Stomach (tissue), 9 donors: Measurements from ENCODE around the gene OTOG. TPM values are rescaled to one million over a fixed set of nuclear protein-coding genes. Genes with fewer than 3 reads are reported as not detected.

Source experiments
- DNase-seq, 2 donors: peaks; one replicate each; pipeline versions ENCODE4 v3.0.0 to v3.0.0-alpha.2; 2013 to 2019
- H3K27ac ChIP-seq, 5 donors: fragments of 200-600 bp in 4 of 5; sonication (generic) in 4 of 5; one replicate each; pipeline ENCODE4 v1.5.1; 2013 to 2019; ENCODE audit warnings: mild to moderate bottlenecking in 1 of 5, moderate library complexity in 1 of 5
- H3K27me3 ChIP-seq, 3 donors: fragments of 200-600 bp; sonication (generic); one replicate each; pipeline ENCODE4 v1.5.1; 2017 to 2019; ENCODE audit warnings: mixed run types in 1 of 3
- H3K36me3 ChIP-seq, 4 donors: fragments of 200-600 bp; sonication (generic); 1 replicate in 3 of 4; 2 replicates in 1 of 4; pipeline ENCODE4 v1.5.1; 2016 to 2019
- H3K4me1 ChIP-seq, 4 donors: fragments of 200-600 bp; sonication (generic); one replicate each; pipeline ENCODE4 v1.5.1; 2016 to 2019
- H3K4me3 ChIP-seq, 4 donors: fragments of 200-600 bp; sonication (generic) in 3 of 4; one replicate each; pipeline ENCODE4 v1.5.1; 2016 to 2019; ENCODE audit warnings: mild to moderate bottlenecking in 1 of 4
- H3K9me3 ChIP-seq, 4 donors: fragments of 200-600 bp; sonication (generic); one replicate each; pipeline ENCODE4 v1.5.1; 2016 to 2019
- EP300 ChIP-seq: sonication (generic); formaldehyde crosslinking; IDR thresholded peaks from one replicate; pipeline ENCODE4 v1.6.1; 2017; ENCODE audit warnings: antibody characterized with exemption
- POLR2A ChIP-seq, 4 donors: fragments of 450-650 bp; IDR thresholded peaks; one replicate each; pipeline ENCODE4 v1.6.1; 2016; ENCODE audit warnings: antibody characterized with exemption in 4 of 4, control low read depth in 2 of 4, mild to moderate bottlenecking in 1 of 4, moderate library complexity in 1 of 4
- POLR2AphosphoS5 ChIP-seq, 3 donors: sonication (generic); formaldehyde crosslinking; IDR thresholded peaks; one replicate each; pipeline ENCODE4 v1.6.1; 2016; ENCODE audit warnings: antibody characterized with exemption in 3 of 3
- WGBS, 5 donors: extraction: QIAGEN DNeasy Blood & Tissue Kit in 3 of 5; methylation state at CpG; one replicate each; pipeline versions ENCODE4 v1.1.5 to v1.1.7; 2013 to 2018; 5-methylcytosine and 5-hydroxymethylcytosine counted together
- intact Hi-C: fragments of 100-400 bp; cut with DNase I; formaldehyde crosslinking; loops from one replicate; pipeline ENCODE4 v1.15.1; 2023; ENCODE audit warnings: low total_unique reads
- polyA plus RNA-seq, 3 donors: library from polyadenylated mRNA; stranded (reverse); fragments of 200-250 nt; gene quantifications; one replicate each; pipeline ENCODE4 v1.2.3, GENCODE V29; 2013
- total RNA-seq, 5 donors: library from RNA; depleted of rRNA; stranded (reverse); fragments of >200 nt; gene quantifications; one replicate each; pipeline versions ENCODE4 v1.1.0 to v1.2.3, GENCODE V29; 2014 to 2016
- TF ChIP-seq, protein P1 (sequence below), 7 experiments: fragments of 450-650 bp in 4 of 7; fragments of 200-600 bp in 3 of 7; sonication (generic) in 3 of 7; IDR thresholded peaks; one replicate each; pipeline ENCODE4 v1.5.1; 2016 to 2019; ENCODE audit warnings: antibody characterized with exemption in 7 of 7, control low read depth in 2 of 7, mild to moderate bottlenecking in 1 of 7
- donor health status: healthy with polysubstance abuse.
- donor health status: Bipolar disorder and iron deficiency.
- donor health status: healthy.

OTOG gene
- total and polyA plus RNA-seq, 8 donors = not detected

- DNase-seq = peak in 1 of 2 donors; percentile 17
Measured at GRCh38 chr11:17600316-17601255, 53.5 kb downstream of the OTOG start.

GRCh38 chr11:17601256-17601671, 54.2 kb downstream of the OTOG start:
- Histone ChIP-seq H3K27ac (no peak overlapping the region), H3K27me3 (peaks cover 0 to 21% (median 0%) of the 10 kb centered on the region in 3 donors), H3K9me3 (no peaks in the 10 kb centered on the region), H3K36me3 (no peaks in the 10 kb centered on the region), H3K4me3 (no peak overlapping the region), H3K4me1 (peaks cover 0 to 3% (median 0%) of the 10 kb centered on the region in 4 donors)
- intact Hi-C loops = loop anchor here (10.0 kb wide), 1 partner anchor 374 kb away; no protein-coding TSS in a partner anchor
- no peak for DNase-seq
- whole genome bisulfite sequencing, 5 donors = 29 to 38% (median 36%) methylated on average over 7 of the region's 7 CpGs
- no peak for TF ChIP-seq POLR2A (IDR thresholded peaks at IDR 0.05)
- TF ChIP-seq POLR2AphosphoS5 (IDR thresholded peaks at IDR 0.05) = no peak
- TF ChIP-seq, protein P1, sequence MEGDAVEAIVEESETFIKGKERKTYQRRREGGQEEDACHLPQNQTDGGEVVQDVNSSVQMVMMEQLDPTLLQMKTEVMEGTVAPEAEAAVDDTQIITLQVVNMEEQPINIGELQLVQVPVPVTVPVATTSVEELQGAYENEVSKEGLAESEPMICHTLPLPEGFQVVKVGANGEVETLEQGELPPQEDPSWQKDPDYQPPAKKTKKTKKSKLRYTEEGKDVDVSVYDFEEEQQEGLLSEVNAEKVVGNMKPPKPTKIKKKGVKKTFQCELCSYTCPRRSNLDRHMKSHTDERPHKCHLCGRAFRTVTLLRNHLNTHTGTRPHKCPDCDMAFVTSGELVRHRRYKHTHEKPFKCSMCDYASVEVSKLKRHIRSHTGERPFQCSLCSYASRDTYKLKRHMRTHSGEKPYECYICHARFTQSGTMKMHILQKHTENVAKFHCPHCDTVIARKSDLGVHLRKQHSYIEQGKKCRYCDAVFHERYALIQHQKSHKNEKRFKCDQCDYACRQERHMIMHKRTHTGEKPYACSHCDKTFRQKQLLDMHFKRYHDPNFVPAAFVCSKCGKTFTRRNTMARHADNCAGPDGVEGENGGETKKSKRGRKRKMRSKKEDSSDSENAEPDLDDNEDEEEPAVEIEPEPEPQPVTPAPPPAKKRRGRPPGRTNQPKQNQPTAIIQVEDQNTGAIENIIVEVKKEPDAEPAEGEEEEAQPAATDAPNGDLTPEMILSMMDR (IDR thresholded peaks at IDR 0.05) = no peak
- TF ChIP-seq EP300 = no peak

More at GRCh38 chr11:17600316-17601255, 53.5 kb downstream of the OTOG start:
- no peaks in the 10 kb centered on the region for H3K9me3 ChIP-seq
- intact Hi-C loops = loop anchor here (10.0 kb wide), 1 partner anchor 374 kb away; no protein-coding TSS in a partner anchor
- H3K27me3 ChIP-seq = peaks cover 0 to 21% (median 0%) of the 10 kb centered on the region in 3 donors
- TF ChIP-seq, protein P1 (IDR thresholded peaks at IDR 0.05) = no peak
- TF ChIP-seq POLR2A (IDR thresholded peaks at IDR 0.05) (no peak), POLR2AphosphoS5 (IDR thresholded peaks at IDR 0.05) (no peak), EP300 (no peak)
- no peaks in the 10 kb centered on the region for H3K36me3 ChIP-seq
- WGBS, 5 donors = 74 to 83% (median 79%) methylated on average over 16 of the region's 16 CpGs
- H3K4me3 ChIP-seq = no peak overlapping the region
- no peak overlapping the region for H3K27ac ChIP-seq
- peaks cover 0 to 3% (median 0%) of the 10 kb centered on the region in 4 donors for H3K4me1 ChIP-seq

DNA sequence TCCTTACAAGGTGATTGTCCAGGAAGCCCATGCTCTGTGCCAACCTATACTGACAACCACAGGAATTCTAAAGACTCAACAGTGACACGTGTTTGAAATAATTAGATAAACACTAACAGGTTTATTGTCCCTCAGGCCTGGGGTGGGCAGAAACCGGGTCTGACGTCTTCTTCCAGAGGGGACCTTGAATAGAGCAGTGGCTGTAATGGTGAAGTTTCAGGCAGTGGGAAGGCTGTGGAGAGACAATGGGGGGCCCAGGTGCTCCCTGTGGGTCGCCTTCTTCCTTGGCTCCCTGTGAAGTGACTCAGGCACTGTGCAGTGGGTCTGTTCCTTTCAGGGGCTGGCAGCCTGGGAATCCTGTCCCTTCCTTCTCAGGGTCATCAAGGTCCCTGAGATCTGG, 54.6 kb downstream of the OTOG start:
- intact Hi-C loops = loop anchor here (10.0 kb wide), 1 partner anchor 373 kb away; no protein-coding TSS in a partner anchor
- Histone ChIP-seq H3K36me3 (no peaks in the 10 kb centered on the region), H3K4me3 (no peak overlapping the region), H3K27ac (no peak overlapping the region), H3K9me3 (no peaks in the 10 kb centered on the region), H3K27me3 (peaks cover 0 to 21% (median 0%) of the 10 kb centered on the region in 3 donors), H3K4me1 (peaks cover 0 to 3% (median 0%) of the 10 kb centered on the region in 4 donors)
- TF ChIP-seq POLR2A (IDR thresholded peaks at IDR 0.05) = no peak
- TF ChIP-seq POLR2AphosphoS5 (IDR thresholded peaks at IDR 0.05) = no peak
- TF ChIP-seq EP300 = no peak
- TF ChIP-seq, protein P1 (IDR thresholded peaks at IDR 0.05) = no peak
- WGBS, 5 donors = 39 to 58% (median 49%) methylated on average over 3 to 4 of the region's 4 CpGs
- DNase-seq = peak in 1 of 2 donors; percentile 17
